ENCODE results near the gene CCDC92B. TPM values are rescaled to one million over a fixed set of nuclear protein-coding genes. Genes with fewer than 3 reads are reported as not detected.

The CCDC92B gene
- total RNA-seq, 2 experiments from 2014 or later = 0.10 TPM; not detected in 1

DNA sequence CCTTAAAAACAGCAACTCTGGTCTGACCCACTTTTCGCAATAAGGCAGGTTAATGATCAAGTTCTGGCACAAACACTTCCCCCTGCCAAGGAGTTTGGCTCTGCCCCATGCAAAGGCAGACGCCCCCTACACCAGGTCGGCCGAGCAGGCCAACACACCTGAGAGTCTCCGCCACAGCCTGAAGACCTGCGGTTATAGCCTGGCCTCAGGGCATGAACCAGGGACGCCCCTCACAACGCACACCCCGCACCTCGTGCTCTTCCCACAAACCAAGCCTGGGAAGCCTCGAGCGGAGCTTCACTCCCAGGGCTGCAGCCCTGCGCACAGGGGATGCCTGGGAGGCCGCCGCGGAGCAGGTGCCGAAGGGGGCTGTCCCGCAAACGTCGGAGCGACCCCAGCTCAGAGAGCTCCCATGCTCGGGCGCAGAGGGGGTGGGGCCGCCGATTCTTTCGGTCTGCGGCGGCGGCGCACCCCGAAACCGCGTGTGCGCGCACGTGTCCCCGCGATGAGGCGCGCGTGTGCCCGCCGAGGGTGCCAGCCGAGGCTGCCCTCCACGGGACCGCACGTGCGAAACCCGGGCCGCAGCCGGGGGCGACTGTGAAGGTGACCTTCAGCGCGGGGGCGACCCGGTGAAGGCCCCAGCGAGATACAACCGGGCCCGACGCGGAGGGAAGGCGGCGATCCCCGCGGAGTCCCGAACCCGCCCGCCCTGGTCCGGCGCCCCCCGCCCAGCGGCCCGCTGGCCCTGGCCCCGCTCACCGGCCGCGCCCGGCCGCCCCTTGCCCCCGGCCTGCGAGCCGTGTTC lies 38.4 kb downstream of the CCDC92B start:
- Mint-ChIP-seq H3K9me3 (no peaks in the 10 kb centered on the region), H3K4me3 (peak overlapping the region; percentile 80)
- POLR2A ChIA-PET = interaction anchor here (0.7 to 1.9 kb wide), 9 partner anchors 14 to 375 kb away, joined by 3 to 8 read pairs (median 4); partner anchors contain the start of genes PAFAH1B1, RAP1GAP2 and TSR1

GRCh38 chr17:2710071-2710802 lies 39.2 kb downstream of the CCDC92B start:
- H3K36me3 Mint-ChIP-seq (ENCODE audit: low read depth) = no peaks in the 10 kb centered on the region
- peak overlapping the region; percentile 77 for H3K27ac Mint-ChIP-seq
- CTCF ChIA-PET = interaction anchor here (1.2 to 1.6 kb wide), 3 partner anchors 36 to 328 kb away, joined by 3 to 5 read pairs (median 3); no protein-coding TSS in a partner anchor
- no peaks in the 10 kb centered on the region for H3K27me3 Mint-ChIP-seq
- POLR2A ChIA-PET = interaction anchor here (0.7 to 1.9 kb wide), 9 partner anchors 11 to 374 kb away, joined by 3 to 8 read pairs (median 4); partner anchors contain the start of genes RAP1GAP2 and TSR1
- peak overlapping the region; percentile 80 for H3K4me3 Mint-ChIP-seq
- peaks cover 42% of the 10 kb centered on the region for H3K4me1 Mint-ChIP-seq
- DNase-seq = no peak
- no peaks in the 10 kb centered on the region for H3K9me3 Mint-ChIP-seq

More for the DNA sequence above, 38.4 kb downstream of the CCDC92B start:
- CTCF ChIA-PET = interaction anchor here (1.4 to 1.6 kb wide), 2 partner anchors 80 to 329 kb away, joined by 3 to 5 read pairs; no protein-coding TSS in a partner anchor
- H3K36me3 Mint-ChIP-seq (ENCODE audit: low read depth) = no peaks in the 10 kb centered on the region
- peak overlapping the region; percentile 77 for H3K27ac Mint-ChIP-seq
- peaks cover 42% of the 10 kb centered on the region for H3K4me1 Mint-ChIP-seq
- DNase-seq = peak; percentile 42
- no peaks in the 10 kb centered on the region for H3K27me3 Mint-ChIP-seq

- Mint-ChIP-seq H3K4me1 (peaks cover 42% of the 10 kb centered on the region), H3K4me3 (peak overlapping the region; percentile 80), H3K9me3 (no peaks in the 10 kb centered on the region), H3K27me3 (no peaks in the 10 kb centered on the region), H3K27ac (peak overlapping the region; percentile 77), H3K36me3 (ENCODE audit: low read depth) (no peaks in the 10 kb centered on the region)
- POLR2A ChIA-PET = interaction anchor here (0.6 to 1.9 kb wide), 4 partner anchors 12 to 106 kb away, joined by 3 to 8 read pairs (median 5); no protein-coding TSS in a partner anchor
- CTCF ChIA-PET = interaction anchor here (1.0 to 1.6 kb wide), 3 partner anchors 16 to 327 kb away, joined by 3 to 5 read pairs (median 4); no protein-coding TSS in a partner anchor
- peak; percentile 34 for DNase-seq
Observed at GRCh38 chr17:2709183-2709661, 40.2 kb downstream of the CCDC92B start.

- peak overlapping the region; percentile 80 for H3K4me3 Mint-ChIP-seq
- ChIA-PET CTCF (interaction anchor here (0.7 to 1.0 kb wide), 2 partner anchors 16 to 326 kb away, joined by 3 to 4 read pairs; no protein-coding TSS in a partner anchor), POLR2A (interaction anchor here (0.6 kb wide), 1 partner anchor 21 kb away, joined by 3 read pairs; no protein-coding TSS in a partner anchor)
- no peak for DNase-seq
- no peaks in the 10 kb centered on the region for H3K36me3 Mint-ChIP-seq (ENCODE audit: low read depth)
- H3K9me3 Mint-ChIP-seq = no peaks in the 10 kb centered on the region
- peaks cover 40% of the 10 kb centered on the region for H3K4me1 Mint-ChIP-seq
- peak overlapping the region; percentile 77 for H3K27ac Mint-ChIP-seq
- H3K27me3 Mint-ChIP-seq = no peaks in the 10 kb centered on the region
Observed at GRCh38 chr17:2708585-2709182, 40.8 kb downstream of the CCDC92B start.

DNA sequence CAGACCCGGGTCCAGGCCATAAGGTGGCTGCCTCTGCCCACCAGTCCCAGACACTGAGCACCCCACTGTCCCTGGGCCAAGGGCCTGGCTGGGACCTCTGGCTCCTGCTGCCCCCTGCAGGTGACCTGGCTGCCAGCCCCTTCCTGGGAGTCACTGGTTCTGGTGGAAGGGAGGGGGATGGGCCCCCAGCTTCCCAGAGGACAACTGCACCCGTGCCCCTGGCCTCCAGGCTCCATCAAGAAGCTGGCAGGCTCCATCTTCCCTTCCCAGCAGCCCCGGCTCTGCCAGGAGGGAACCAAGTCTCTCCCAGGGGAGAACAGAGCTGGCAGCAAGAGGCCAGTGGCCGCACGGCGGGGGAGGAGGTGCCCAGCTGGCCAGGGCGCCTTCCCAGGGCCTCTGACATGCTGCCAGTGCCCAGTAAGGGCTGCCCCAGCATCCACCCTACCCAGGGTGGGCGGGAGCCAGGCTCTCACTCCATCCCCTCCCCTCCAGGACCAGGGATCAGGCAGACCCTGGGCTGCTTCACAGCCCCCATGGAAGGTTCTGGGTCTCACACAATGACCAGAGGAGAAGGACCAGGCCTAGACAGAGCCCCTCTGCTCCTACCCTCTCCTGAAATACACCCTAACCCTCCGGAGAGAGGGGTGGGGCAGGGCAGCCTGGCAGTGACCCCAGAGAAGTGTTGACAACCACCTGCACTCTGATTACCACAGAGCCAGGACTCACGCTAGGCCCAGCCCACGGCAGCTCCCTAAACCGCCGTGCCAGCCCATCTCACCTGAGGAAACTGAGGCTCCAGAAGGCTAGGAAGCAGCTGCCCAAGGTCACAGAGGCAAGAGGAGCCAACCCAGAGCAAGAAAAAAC lies 41.5 kb downstream of the CCDC92B start:
- no peak overlapping the region for H3K4me3 Mint-ChIP-seq
- H3K36me3 Mint-ChIP-seq (ENCODE audit: low read depth) = no peaks in the 10 kb centered on the region
- H3K27ac Mint-ChIP-seq = no peak overlapping the region
- DNase-seq = peak; percentile 31
- CTCF ChIA-PET = interaction anchor here (0.5 to 0.7 kb wide), 2 partner anchors 158 to 325 kb away, joined by 3 read pairs; no protein-coding TSS in a partner anchor
- H3K4me1 Mint-ChIP-seq = peaks cover 38% of the 10 kb centered on the region
- POLR2A ChIA-PET = interaction anchor here (1.4 kb wide), 1 partner anchor 12 kb away, joined by 3 read pairs; no protein-coding TSS in a partner anchor
- H3K9me3 Mint-ChIP-seq = no peaks in the 10 kb centered on the region
- H3K27me3 Mint-ChIP-seq = no peaks in the 10 kb centered on the region

DNA sequence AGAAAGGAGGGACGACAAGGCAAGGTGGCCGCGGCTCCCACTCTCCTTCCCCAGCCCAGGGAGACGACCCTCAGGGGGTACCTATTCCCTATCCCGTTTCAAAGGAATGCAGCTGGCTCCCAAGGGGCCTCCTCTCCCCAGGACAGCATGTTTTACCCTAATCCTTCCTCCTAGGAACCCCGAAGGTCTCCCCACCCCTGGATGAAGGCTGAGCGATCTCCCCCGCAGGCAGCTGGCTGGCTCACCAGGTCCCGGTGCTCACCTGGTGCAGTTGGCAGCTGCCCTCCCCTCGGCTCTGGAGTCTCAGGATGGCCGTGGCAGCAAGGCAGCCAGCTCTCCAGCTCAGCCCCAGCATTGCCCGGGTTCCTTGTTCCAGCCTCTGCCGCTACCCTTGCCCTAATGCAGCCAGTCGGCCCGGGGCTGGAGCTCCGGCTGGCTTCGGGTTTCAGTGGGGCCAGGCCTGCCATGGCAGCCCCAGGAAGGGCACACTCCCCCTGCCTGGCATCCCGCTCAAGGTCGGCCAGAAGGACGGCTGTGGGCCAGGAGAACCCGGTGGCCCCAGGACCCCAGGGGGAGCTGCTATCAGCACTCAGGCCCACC lies 42.4 kb downstream of the CCDC92B start:
- no peaks in the 10 kb centered on the region for H3K27me3 Mint-ChIP-seq
- H3K27ac Mint-ChIP-seq = no peak overlapping the region
- ChIA-PET CTCF (no interaction called here), POLR2A (interaction anchor here (1.4 kb wide), 1 partner anchor 11 kb away, joined by 3 read pairs; no protein-coding TSS in a partner anchor)
- DNase-seq = no peak
- peaks cover 30% of the 10 kb centered on the region for H3K4me1 Mint-ChIP-seq
- peaks cover 7% of the 10 kb centered on the region for H3K36me3 Mint-ChIP-seq (ENCODE audit: low read depth)
- H3K4me3 Mint-ChIP-seq = no peak overlapping the region
- H3K9me3 Mint-ChIP-seq = no peaks in the 10 kb centered on the region

DNA sequence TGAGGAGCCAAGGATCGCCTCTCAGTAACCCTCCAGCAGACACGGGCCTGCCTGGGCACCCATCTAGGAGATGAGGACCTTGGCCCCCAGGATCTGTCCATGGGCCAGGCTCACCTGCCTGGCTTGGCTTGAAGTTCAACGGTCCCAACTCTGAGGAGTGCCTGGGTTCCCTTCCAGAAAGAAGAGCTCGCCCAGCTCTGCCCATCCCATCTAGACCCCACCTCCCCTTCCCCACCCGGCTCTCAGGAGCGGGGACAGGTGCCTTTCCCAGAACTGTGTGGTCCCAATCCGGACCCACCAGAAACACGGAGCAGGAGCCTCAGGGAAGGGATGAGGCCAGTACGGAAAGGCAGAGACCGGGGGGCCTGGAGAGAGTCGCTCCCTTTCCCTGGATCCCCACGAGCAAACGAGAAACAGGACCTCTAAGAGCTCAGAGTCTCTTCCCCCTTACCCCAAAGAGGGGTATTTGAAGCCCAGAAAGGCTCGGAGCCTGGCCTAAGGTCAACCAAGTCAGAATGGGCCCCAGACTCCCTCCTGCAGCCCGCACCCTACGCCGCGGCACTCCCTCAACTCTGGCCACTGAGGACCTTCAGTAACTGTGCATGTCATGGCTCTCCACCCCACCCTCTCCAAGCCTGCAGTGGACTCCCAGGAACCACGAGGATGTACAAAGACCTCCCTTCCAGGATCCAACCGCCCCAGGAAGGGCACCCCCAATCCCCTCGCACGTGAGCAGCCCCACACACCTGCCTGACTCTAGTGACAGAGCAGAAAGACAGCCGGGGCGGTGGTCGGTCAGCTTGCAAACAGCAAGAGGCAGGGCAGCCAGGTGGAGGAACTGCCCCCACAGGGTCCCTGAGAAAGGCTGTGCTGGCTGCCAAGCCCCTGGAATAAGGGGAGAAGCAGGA lies 43.3 kb downstream of the CCDC92B start:
- H3K4me3 Mint-ChIP-seq = no peak overlapping the region
- ChIA-PET POLR2A (interaction anchor here (0.6 to 1.4 kb wide), 3 partner anchors 10 to 619 kb away, joined by 3 read pairs; no protein-coding TSS in a partner anchor), CTCF (no interaction called here)
- no peaks in the 10 kb centered on the region for H3K27me3 Mint-ChIP-seq
- H3K36me3 Mint-ChIP-seq (ENCODE audit: low read depth) = peaks cover 7% of the 10 kb centered on the region
- no peak for DNase-seq
- H3K4me1 Mint-ChIP-seq = peaks cover 28% of the 10 kb centered on the region
- no peak overlapping the region for H3K27ac Mint-ChIP-seq
- no peaks in the 10 kb centered on the region for H3K9me3 Mint-ChIP-seq

DNA sequence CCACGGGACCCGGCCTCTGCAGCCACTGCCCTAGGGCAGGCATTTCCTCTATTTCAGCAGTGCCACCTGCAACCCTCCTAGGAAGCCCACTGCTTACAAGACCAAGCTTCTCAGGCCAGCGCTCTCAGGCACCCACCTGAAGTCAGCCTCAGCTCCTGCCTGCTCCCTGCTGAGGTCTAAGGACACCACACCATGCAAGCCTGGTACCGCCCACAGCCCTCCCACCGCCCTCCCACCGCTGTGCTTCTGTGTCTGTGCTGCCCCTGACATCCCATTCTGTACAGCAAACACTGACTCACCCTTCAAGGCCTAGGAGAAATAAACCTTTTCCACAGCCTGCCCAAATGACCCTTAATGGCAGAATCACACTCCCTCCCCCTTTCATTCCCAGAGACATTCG lies 44.2 kb downstream of the CCDC92B start:
- peaks cover 9% of the 10 kb centered on the region for H3K36me3 Mint-ChIP-seq (ENCODE audit: low read depth)
- H3K4me1 Mint-ChIP-seq = peaks cover 22% of the 10 kb centered on the region
- H3K9me3 Mint-ChIP-seq = no peaks in the 10 kb centered on the region
- no peak overlapping the region for H3K4me3 Mint-ChIP-seq
- H3K27me3 Mint-ChIP-seq = no peaks in the 10 kb centered on the region
- ChIA-PET CTCF (no interaction called here), POLR2A (no interaction called here)
- no peak for DNase-seq
- no peak overlapping the region for H3K27ac Mint-ChIP-seq

- no peaks in the 10 kb centered on the region for H3K9me3 Mint-ChIP-seq
- no peak overlapping the region for H3K27ac Mint-ChIP-seq
- ChIA-PET CTCF (no interaction called here), POLR2A (no interaction called here)
- peaks cover 12% of the 10 kb centered on the region for H3K36me3 Mint-ChIP-seq (ENCODE audit: low read depth)
- no peak for DNase-seq
- no peaks in the 10 kb centered on the region for H3K27me3 Mint-ChIP-seq
- H3K4me3 Mint-ChIP-seq = no peak overlapping the region
- H3K4me1 Mint-ChIP-seq = peaks cover 18% of the 10 kb centered on the region
Observed at GRCh38 chr17:2704890-2705248, 44.6 kb downstream of the CCDC92B start.

DNA sequence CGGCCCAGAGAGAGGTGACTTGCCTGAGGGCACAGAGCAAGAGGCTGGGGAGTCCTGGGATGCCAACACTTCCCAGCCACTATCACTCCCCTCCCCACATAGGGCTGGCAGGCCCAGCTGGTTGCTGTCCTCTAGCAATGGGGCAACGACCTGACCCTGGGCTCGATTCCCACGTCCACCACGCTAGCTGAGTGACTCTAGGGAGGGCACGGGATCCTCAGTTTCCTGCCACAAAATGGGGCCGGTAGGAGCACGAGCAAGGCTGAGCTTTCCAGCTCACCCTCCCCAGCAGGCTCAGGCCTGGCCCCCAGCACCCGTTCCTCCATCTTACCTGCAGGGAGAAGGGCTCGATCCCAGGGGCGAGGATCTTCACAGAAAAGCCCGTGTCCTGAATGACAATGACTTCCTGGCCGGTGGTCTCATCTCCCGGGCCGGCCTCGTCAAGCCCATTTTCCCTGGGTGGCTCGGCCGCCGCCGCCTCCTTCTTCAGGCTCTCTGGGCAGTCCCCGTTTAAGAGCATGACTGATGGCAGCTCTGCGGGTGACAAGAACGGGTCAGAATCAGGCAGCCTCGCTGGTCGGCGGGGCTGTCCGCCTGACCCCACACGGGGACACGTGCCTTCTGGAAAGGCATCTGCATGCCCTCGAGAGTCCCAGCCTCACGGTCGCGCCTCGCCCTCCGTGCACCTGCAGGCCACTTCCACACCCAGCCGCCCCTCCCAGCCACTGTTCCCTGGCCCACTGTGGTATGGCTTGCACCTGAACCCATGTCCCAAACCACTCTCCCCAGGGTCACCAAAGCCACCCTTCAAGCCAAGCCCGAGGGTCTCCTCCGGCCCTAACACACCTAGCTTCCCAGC lies 45.2 kb downstream of the CCDC92B start:
- CTCF ChIA-PET = no interaction called here
- POLR2A ChIA-PET = no interaction called here
- H3K27me3 Mint-ChIP-seq = no peaks in the 10 kb centered on the region

More for the DNA sequence above, 45.2 kb downstream of the CCDC92B start:
- no peak overlapping the region for H3K4me3 Mint-ChIP-seq
- peaks cover 12% of the 10 kb centered on the region for H3K4me1 Mint-ChIP-seq
- H3K27ac Mint-ChIP-seq = no peak overlapping the region
- DNase-seq = no peak
- peaks cover 12% of the 10 kb centered on the region for H3K36me3 Mint-ChIP-seq (ENCODE audit: low read depth)
- no peaks in the 10 kb centered on the region for H3K9me3 Mint-ChIP-seq

All from activated CD4-positive, alpha-beta memory T cell treated with anti-CD3 and anti-CD28 coated beads, Interleukin-2, amount 10 ng/mL, durations not matched to agents 7 days and 5 days (primary cell).